Stimulated activated CD4-positive, alpha-beta T cell treated with anti-CD3 and anti-CD28 coated beads, Interleukin-12 subunit alpha, Interleukin-12 subunit beta, amount 100 ng/mL, for 48 hours (primary cell): ENCODE results near the gene SLC22A23.

ENCODE experiments used
- DNase-seq, 3 donors: peaks; one replicate each; pipeline ENCODE4 v3.0.0-alpha.2; 2020; ENCODE audit warnings: low read depth in 2 of 3, low spot score in 1 of 3

The SLC22A23 gene

DNA sequence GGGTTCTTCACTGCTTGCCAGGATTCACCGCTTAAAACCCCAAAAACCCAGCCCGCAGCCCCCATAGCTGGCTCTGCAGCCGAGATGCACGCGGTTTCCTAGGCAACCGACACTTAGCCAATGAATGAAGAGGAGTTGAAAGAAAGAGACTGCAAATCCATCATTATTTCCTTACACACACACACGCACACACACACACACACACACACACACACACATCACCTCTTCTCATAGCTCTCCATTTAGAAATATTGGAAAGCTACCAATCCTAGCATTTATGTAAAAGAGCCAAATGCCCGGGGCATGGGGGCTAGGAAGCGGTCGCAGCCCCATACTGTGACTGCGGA lies 226.0 kb downstream of the SLC22A23 start:
- no peak for DNase-seq

DNA sequence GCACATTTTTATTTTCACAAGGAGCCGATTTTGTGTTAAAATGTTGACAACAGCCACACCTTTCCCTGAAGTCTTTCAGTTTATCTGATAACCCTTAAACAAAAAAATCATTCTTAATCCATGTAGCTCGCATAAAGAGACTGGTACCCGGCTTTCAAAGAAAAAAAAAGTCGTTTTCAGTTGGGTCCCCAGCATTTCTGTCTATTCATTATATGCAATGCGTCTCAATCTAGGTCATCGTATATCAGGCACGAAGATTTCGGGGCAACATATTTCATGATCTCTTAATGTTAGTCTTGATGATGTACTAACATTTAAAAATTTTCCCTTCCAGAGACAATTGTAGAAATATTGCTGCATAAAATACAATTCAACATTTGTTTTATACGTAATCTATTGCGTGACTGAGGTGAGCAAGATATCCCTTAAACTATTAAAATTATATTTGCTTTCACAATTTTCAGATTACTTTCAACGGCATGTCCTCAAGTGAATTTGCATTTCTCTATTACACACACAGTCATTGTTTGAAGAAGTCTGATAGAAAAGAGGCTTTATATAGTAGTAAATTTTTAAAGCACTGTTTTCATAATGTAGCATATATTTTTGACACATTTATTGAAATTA lies 226.5 kb downstream of the SLC22A23 start:
- no peak for DNase-seq

DNA sequence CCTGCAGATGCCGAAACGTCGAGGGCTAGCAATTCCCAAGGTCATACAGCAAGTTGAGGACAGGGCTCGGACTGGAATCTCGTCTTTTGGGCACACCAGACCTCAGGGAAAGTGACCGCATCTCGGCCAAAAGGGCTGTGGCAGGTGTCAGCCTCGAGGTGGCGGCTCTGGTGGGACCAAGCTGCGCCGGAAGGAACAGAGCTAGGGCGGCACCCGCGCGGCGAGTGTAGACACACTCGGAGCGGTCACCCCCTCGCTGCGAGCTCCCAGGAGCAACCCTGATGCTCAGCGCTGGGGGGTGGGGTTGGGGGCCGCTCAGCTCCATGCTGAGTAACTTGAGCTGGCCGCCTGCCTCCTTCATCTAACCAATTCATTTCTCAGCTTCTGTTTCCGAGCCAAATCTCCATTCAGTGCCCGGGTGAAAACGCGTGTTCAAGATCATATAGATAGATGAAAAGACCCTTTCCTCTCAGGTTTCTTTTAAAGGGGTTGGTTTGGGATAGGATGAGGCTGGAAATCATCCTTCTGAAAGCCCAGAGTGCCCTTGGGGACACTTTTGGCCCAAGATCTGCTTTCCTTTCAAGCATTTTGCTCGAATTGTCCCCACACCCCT lies 227.2 kb downstream of the SLC22A23 start:
- DNase-seq, result no peak

DNA sequence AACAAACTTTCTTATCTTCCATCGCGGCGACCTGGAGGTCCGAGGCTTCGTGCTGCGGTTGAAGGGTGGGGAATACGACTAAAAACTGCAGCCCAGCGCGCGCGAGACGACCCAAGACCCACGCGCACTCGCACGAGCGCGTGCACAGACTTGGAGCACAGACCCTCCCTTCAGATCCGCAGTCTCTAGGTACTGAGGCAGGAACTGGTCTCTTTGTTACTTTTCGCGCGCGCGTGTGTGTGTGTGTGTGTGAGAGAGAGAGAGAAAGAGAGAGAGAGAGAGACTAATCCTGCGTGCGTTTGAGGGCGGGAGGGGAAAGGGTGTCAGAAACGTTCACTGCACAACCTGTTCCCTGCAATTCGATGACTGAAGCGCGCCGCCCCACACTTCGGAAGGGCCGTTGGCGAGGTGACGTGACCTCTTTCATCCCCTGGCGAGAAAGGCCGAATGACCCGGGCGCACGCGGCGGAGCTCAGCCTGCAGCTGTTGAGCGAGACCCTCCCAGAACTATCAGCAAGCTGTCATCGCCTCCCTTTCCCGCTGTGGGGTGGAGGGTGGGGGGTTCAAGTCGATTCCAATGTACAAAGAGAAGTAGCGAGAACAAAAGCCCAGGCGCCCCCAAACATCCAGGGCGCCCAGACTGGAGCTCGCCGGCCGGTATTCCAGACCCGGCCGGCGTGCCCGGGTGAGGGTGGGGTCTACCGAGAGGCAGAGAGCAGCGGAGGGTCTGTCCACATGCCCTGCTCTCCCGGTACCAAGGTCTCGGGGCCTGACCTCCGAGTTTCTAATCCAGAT lies 227.9 kb downstream of the SLC22A23 start:
- no peak for DNase-seq

DNA sequence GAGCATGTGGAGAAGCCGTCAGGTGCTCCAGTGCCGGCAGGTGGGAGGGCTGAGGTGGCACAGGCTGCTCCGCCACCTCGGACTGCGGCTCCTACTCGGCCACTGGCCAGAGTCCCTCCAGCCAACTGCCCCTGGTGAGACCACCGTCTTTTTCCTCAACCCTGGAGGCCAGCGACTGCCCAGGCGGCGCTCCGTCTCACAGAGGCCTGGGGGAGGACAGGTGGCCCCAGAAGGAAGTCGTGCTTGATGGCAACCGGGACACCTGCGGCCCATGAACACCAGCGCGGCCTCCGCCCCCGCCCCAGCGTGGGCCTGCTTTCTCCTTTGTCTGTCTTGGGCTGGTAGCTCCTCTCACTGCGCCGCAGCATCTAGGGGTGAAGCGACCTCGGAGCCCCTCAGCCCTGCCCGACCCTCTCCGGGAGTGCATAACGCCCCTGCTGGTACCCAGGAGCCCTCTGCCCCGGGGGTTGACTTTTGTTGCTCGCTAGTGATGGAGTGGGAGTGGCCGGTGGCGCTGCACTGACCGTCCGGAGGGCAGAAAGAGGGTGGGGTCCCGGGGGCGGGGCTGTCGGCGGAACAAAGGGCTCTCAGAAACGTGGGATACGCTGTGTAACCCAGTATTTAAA lies 228.7 kb downstream of the SLC22A23 start:
- DNase-seq, result no peak

DNA sequence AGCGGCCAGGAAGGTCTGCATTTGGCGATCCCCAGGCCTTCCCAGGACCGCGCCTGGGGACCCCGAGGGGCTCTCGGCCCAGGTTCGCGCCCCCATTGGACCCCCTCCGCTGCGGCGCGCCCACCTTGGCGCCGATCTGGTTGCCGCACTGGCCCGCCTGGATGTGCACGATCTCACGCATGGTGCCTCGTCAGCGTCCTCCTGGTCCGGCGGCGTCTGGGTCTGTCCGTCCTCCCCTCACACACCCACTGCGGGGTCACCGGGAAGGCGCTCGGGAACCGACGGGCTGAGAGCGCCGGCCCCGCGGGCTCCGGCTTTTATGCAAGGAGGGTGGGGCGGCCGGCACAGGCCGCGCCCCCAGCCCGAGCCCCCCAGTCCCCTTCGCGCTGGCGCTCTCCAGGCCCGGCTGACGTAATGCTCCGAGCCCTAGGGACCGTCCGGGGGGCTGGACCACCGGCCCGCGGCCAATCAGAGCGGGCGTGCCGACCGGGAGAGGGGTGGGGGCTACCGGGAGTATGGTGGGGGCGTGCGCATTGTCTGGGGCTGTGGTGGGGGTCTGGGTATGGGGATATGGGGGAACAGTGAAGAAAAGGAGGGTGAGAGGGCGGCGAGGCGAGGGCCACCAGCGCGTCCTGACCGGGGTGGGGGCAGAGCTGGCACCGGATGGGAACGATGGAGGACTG lies 229.3 kb downstream of the SLC22A23 start, which contains the start of gene TUBB2B:
TSS of gene TUBB2B (minus strand) at position 291 of the 683 bp plus-strand sequence. CDS start at position 181, 110 bp downstream.
- no peak for DNase-seq

DNA sequence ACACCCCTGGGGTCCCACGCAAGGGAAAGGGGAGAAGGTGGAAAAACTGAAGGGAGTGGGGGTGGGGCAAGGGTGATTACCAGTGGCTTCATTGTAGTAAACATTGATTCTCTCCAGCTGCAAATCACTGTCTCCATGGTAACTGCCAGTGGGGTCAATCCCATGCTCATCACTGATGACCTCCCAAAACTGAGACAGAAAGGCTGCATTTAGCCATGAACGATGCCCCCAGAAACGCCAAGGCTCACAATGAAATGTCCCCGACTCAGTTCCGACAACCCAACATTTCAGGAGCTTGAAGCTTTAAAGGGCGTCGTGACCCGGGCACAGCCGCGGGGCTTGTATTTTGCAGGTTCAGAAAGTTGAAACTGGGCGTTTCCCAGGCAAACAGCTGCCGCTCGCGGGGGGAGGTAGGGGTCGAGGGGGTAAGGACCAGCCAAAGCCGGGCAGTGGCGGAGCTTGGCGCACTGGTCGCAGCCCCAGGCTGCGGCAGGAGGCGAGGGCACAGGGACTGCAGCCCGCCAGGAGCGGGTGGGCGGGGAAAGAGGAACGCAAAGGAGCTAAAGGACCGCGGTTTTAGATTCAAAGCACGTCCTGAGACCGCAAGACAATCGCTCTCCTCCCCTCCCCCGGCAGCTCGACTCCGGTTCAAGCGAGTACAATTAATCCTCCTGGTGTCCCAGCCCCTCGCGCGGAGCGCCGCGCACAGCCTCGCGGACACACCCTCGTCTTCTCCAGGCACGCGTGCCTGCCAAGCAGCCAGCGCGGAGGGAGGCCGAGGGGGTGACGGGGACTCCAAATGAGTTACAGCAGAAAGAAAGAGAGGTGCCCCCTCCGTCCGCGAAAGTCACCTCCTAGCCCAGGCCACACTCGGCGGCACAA lies 230.1 kb downstream of the SLC22A23 start:
- DNase-seq, result peak in 1 of 3 donors; percentile 23

DNA sequence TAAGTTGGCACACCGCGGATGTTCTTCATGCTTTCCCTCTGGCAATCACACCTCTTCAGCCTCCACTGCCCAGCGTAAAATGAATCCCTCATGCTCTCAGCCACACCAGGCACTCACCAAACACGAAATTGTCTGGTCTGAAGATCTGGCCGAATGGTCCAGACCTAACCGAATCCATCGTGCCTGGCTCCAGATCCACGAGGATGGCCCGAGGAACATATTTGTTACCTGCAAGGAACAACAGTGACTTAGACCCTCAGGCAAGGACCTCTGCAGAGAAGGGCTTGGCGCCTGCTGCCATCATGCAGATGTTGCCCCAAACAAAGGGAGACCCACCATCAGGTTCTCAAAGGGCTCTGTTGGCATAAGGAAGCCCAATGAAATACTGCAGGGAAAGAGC lies 230.8 kb downstream of the SLC22A23 start:
- DNase-seq, result no peak

DNA sequence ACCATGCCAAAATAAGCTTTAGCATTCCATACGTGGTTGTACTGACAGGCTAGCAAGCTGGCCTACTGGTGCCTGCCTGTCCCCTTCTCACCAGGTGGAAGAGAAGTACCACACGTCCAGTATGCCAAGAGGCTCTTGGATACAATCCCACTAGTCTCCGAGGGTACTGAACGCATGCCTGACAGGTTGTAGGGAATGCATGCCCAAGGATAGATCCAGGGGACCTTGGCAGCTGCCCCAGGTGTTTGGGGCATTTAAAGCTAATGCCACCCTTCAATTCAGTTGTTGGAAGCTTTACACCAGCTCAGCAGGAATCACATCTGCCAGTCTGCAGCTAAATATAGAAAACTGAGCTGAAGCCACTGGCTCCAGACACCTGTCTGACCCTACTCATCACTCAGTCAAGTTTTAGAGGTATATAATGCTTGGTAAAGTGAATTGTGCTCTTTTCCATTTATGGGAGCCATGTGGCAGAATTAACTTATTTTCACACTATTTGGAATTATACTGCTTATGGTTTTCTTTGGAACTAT lies 234.3 kb downstream of the SLC22A23 start:
- DNase-seq, result no peak

DNA sequence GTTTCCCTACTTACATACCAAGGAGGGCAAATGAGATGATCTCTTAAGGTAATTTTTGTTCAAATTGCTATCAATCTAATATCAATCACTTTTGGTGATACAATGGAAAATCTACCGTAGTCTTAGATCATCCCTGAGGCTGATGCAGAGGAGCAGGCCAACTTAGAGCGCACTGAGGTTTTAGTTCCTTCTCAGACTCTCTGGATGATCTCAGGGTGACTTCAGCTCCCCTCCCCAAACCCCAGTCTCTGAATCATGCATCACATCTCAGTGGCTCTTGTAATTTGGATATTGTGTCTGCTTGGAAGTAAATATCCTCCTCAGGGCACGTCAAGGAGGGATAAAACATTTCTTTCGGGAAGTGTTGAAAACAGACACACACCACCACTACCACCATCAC lies 235.3 kb downstream of the SLC22A23 start:
- DNase-seq, result no peak

DNA sequence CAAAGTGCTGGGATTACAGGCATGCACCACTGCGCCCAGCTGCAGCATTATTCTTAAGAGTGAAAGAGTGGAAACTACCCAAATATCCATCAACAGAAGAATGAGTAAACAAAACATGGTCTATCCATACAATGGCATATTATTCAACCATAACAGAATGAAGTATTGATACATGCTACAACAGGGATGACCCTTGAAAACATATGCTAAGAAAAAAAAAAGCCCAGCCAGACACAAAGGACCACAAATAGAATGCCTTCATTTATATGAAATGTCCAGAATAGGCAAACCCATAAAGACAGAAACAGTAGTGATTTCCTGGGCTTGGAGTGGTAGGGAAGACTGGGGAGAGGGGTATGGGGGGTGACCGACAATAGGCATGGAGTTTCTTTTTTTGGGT lies 236.5 kb downstream of the SLC22A23 start:
- no peak for DNase-seq
